Measurements from ENCODE around the gene NINJ2. TPM values are rescaled to one million over a fixed set of nuclear protein-coding genes. Genes with fewer than 3 reads are reported as not detected.

Gene NINJ2
- total RNA-seq, 1 experiment from 2014 or later: 0.24 TPM

DNA sequence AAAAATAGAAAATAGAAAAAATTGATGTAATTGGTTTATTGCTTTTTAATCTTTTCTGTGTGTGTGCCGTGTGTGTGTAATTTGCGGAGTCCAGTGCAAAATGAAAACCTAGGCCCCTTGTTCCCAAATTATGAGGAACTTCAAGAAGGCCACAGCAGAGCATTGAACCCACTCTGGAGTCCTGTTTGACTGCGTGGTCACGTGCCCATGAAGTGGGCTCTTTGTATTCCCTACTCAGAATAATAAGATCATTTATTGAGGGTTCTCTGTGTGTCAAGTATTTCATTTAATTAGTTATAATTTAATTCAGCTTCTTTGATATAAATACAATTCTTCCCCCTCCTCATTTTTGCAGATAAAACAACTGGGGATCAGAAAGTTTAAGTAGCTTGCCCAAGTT is 12.3 kb upstream of the NINJ2 start:
- Histone ChIP-seq H3K56ac (ENCODE audit: insufficient read length, low read depth, low read length) (no peak overlapping the region), H3K9me3 (ENCODE audit: control insufficient read depth, low read depth, low read length) (no peaks in the 10 kb centered on the region), H3K23me2 (ENCODE audit: insufficient read length, low read depth, low read length, poor library complexity, severe bottlenecking) (peaks cover 2% of the 10 kb centered on the region), H2BK120ac (ENCODE audit: low read depth, low read length, poor library complexity, severe bottlenecking) (no peak overlapping the region), H4K8ac (replicated peaks; ENCODE audit: insufficient read length, low read depth, low read length) (no peak overlapping the region), H2BK20ac (ENCODE audit: low read depth, low read length, poor library complexity, severe bottlenecking) (no peak overlapping the region), H3K23ac (ENCODE audit: insufficient read length, low read depth, low read length) (no peak overlapping the region), H4K20me1 (ENCODE audit: control insufficient read depth, insufficient read depth, insufficient read length) (no peaks in the 10 kb centered on the region), H3K18ac (ENCODE audit: insufficient read length, low read depth, low read length) (no peak overlapping the region), H3K27ac (ENCODE audit: insufficient read length, low read depth, low read length) (no peak overlapping the region), H2BK5ac (ENCODE audit: insufficient read length, low read length) (no peak overlapping the region), H3K4ac (ENCODE audit: low read depth, low read length) (no peak overlapping the region), H2AK5ac (ENCODE audit: insufficient read length, low read length) (no peak overlapping the region), H3K79me1 (ENCODE audit: insufficient read depth, low read depth, low read length, poor library complexity, severe bottlenecking) (no peaks in the 10 kb centered on the region), H3K79me2 (ENCODE audit: insufficient read depth, low read length) (no peaks in the 10 kb centered on the region), H2BK15ac (ENCODE audit: low read depth, low read length) (no peak overlapping the region), H4K91ac (ENCODE audit: insufficient read length, low read depth, low read length) (no peak overlapping the region), H2BK12ac (ENCODE audit: insufficient read length, low read depth, low read length) (no peak overlapping the region), H3T11ph (ENCODE audit: low read length) (no peak overlapping the region), H3K4me2 (ENCODE audit: insufficient read depth, insufficient read length, low read length) (no peak overlapping the region), H3K27me3 (ENCODE audit: insufficient read depth, low read length) (no peaks in the 10 kb centered on the region), H4K5ac (ENCODE audit: insufficient read length, low read depth, low read length) (no peak overlapping the region), H3K4me1 (ENCODE audit: insufficient read depth, low read length) (no peaks in the 10 kb centered on the region), H2AFZ (ENCODE audit: low read length) (no peak overlapping the region), H3K9ac (ENCODE audit: extremely low read depth, insufficient read length, low read length) (no peak overlapping the region), H3K14ac (ENCODE audit: insufficient read depth, low read length) (no peak overlapping the region)
- H3K27me3 Mint-ChIP-seq (ENCODE audit: low read depth): no peaks in the 10 kb centered on the region; the same call in 1 of the 2 replicates
- no peaks in the 10 kb centered on the region for H3K9me3 Mint-ChIP-seq
- H3K36me3 Mint-ChIP-seq (ENCODE audit: insufficient read depth in 1 of 3, low read depth in 3 of 3): no peaks in the 10 kb centered on the region
- 100% methylated on average over 1 of the region's 4 CpGs for WGBS (ENCODE audit: extremely low coverage, insufficient read length, low lambda C conversion rate)
- peaks cover 0 to 7% of the 10 kb centered on the region in 2 experiments; a peak in 1 of 4 replicates for H3K4me1 Mint-ChIP-seq
- no peak overlapping the region for H3K27ac Mint-ChIP-seq
- no peak for DNase-seq
- H3K4me3 Mint-ChIP-seq: no peak overlapping the region
- TF ChIP-seq, protein P1, sequence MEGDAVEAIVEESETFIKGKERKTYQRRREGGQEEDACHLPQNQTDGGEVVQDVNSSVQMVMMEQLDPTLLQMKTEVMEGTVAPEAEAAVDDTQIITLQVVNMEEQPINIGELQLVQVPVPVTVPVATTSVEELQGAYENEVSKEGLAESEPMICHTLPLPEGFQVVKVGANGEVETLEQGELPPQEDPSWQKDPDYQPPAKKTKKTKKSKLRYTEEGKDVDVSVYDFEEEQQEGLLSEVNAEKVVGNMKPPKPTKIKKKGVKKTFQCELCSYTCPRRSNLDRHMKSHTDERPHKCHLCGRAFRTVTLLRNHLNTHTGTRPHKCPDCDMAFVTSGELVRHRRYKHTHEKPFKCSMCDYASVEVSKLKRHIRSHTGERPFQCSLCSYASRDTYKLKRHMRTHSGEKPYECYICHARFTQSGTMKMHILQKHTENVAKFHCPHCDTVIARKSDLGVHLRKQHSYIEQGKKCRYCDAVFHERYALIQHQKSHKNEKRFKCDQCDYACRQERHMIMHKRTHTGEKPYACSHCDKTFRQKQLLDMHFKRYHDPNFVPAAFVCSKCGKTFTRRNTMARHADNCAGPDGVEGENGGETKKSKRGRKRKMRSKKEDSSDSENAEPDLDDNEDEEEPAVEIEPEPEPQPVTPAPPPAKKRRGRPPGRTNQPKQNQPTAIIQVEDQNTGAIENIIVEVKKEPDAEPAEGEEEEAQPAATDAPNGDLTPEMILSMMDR (conservative IDR thresholded peaks at IDR 0.05): no peak

Measured in H9 (cell line).